Uterus (tissue), 4 donors: ENCODE measurements around the gene SHC2. TPM values are rescaled to one million over a fixed set of nuclear protein-coding genes. Genes with fewer than 3 reads are reported as not detected.
"Not testable (repeated sequence)": the region's sequence is repeated elsewhere in the genome, so short reads cannot be mapped to it uniquely, and the experiment has no call there.

Experiments
- DNase-seq, 2 donors: peaks; one replicate each; pipeline ENCODE4 v3.0.0-alpha.2; 2019 to 2020
- H3K27ac ChIP-seq, 2 donors: fragments of 200-600 bp; sonication (generic); 1 replicate in 1 of 2; 2 replicates in 1 of 2; pipeline ENCODE4 v1.5.1; 2016 to 2018
- H3K27me3 ChIP-seq, 2 donors: fragments of 200-600 bp; sonication (generic); one replicate each; pipeline ENCODE4 v1.5.1; 2018 to 2019; ENCODE audit warnings: control low read depth in 1 of 2
- H3K36me3 ChIP-seq, 2 donors: fragments of 200-600 bp; sonication (generic); one replicate each; pipeline ENCODE4 v1.5.1; 2019; ENCODE audit warnings: control low read depth in 1 of 2
- H3K4me1 ChIP-seq, 2 donors: fragments of 200-600 bp; sonication (generic); one replicate each; pipeline ENCODE4 v1.5.1; 2018 to 2019; ENCODE audit warnings: control low read depth in 1 of 2
- H3K4me3 ChIP-seq, 2 donors: fragments of 200-600 bp; sonication (generic); 1 replicate in 1 of 2; 2 replicates in 1 of 2; pipeline ENCODE4 v1.5.1; 2018 to 2019; ENCODE audit warnings: mild to moderate bottlenecking in 1 of 2
- H3K9me3 ChIP-seq, 2 donors: fragments of 200-600 bp; sonication (generic); one replicate each; pipeline ENCODE4 v1.5.1; 2019; ENCODE audit warnings: control low read depth in 1 of 2
- CTCF ChIP-seq, 4 experiments: fragments of 200-600 bp in 2 of 4; fragments of 450-650 bp in 2 of 4; sonication (generic) in 2 of 4; IDR thresholded peaks; one replicate each; pipeline ENCODE4 v1.5.1; 2016 to 2019; ENCODE audit warnings: antibody characterized with exemption in 4 of 4, mild to moderate bottlenecking in 2 of 4, moderate library complexity in 1 of 4
- POLR2A ChIP-seq, 2 donors: fragments of 450-650 bp; IDR thresholded peaks; one replicate each; pipeline ENCODE4 v1.6.1; 2016; ENCODE audit warnings: antibody characterized with exemption in 2 of 2, mild to moderate bottlenecking in 1 of 2, moderate library complexity in 1 of 2
- intact Hi-C: fragments of 100-400 bp; cut with DNase I; formaldehyde crosslinking; loops from one replicate; pipeline ENCODE4 v1.15.1; 2023; ENCODE audit warnings: low total_unique reads
- total RNA-seq, 4 donors: library from RNA; depleted of rRNA in 3 of 4; stranded (reverse); fragments of >200 nt in 3 of 4; gene quantifications; one replicate each; pipeline versions ENCODE4 v1.1.0 to v1.2.4, GENCODE V29; 2014 to 2023
- donor health status: DM: yes; HTN: yes; CAD: no.

Gene SHC2
- total RNA-seq, 4 donors from 2014 or later = 2.9 to 43.6 (median 8.4) TPM

DNA sequence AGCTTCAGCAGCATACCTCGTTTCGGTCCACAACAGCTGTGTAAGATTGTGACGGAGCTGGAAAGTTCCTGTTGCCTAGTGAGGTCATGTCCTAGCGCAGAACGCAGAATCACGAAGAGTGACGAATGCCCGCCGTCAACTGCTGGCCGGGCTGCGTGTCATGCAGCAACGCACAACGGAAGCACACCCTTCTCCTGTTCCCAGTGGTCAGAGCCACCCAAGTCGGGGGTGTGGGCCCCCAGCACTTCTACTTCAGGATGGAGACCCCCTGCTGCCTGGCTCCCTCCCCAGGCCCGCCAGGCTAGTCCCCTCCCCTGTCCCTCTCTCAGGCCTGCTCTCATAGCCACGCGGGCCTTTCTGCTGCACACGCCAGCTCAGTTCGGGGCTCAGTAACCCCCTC lies 77.8 kb downstream of the SHC2 start:
- Histone ChIP-seq H3K4me3 (no peak overlapping the region), H3K4me1 (no peaks in the 10 kb centered on the region), H3K27ac (no peak overlapping the region), H3K9me3 (no peaks in the 10 kb centered on the region), H3K36me3 (no peaks in the 10 kb centered on the region), H3K27me3 (peaks cover 0 to 3% of the 10 kb centered on the region in 2 donors)
- no peak for TF ChIP-seq CTCF (IDR thresholded peaks at IDR 0.05)
- TF ChIP-seq POLR2A (IDR thresholded peaks at IDR 0.05) = no peak
- intact Hi-C loops = no loop called here
- no peak for DNase-seq

DNA sequence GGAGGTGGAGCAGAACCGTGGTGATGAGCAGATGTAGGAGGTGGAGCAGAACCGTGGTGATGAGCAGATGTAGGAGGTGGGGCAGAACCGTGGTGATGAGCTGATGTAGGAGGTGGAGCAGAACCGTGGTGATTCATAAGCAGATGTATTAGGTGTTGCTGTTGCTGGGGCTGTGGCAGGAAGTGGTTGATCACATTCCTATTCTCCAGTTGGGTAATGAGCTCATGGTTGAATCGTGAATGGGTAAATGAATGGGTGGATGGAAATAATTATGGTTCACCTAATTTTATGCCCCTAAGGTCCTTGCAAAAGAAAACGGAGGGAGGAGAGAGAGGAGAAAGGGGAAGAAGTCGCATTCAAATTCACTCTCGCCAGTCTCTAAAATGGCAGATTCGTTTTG lies 78.3 kb downstream of the SHC2 start:
- H3K27me3 ChIP-seq, intact Hi-C loops, H3K9me3 ChIP-seq, H3K4me1 ChIP-seq, DNase-seq, H3K36me3 ChIP-seq, H3K27ac ChIP-seq, H3K4me3 ChIP-seq: not testable (repeated sequence)

DNA sequence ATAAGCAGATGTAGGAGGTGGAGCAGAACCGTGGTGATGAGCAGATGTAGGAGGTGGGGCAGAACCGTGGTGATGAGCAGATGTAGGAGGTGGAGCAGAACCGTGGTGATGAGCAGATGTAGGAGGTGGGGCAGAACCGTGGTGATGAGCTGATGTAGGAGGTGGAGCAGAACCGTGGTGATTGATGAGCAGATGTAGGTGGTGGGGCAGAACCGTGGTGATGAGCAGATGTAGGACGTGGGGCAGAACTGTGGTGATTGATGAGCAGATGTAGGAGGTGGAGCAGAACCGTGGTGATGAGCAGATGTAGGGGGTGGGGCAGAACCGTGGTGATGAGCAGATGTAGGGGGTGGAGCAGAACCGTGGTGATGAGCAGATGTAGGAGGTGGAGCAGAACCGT lies 78.9 kb downstream of the SHC2 start:
- H3K4me1 ChIP-seq, H3K9me3 ChIP-seq, H3K27ac ChIP-seq, H3K4me3 ChIP-seq, H3K27me3 ChIP-seq, DNase-seq, intact Hi-C loops, H3K36me3 ChIP-seq: not testable (repeated sequence)

DNA sequence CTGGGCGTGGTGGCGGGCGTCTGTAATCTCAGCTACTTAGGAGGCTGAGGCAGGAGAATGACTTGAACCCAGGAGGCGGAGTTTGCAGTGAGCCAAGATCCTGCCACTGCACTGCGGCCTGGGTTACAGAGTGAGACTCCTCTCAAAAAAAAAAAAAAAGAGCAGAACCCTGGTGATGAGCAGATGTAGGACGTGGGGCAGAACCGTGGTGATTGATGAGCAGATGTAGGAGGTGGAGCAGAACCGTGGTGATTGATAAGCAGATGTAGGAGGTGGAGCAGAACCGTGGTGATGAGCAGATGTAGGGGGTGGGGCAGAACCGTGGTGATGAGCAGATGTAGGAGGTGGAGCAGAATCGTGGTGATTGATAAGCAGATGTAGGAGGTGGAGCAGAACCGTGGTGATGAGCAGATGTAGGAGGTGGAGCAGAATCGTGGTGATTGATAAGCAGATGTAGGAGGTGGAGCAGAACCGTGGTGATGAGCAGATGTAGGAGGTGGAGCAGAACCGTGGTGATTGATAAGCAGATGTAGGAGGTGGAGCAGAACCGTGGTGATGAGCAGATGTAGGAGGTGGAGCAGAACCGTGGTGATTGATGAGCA lies 80.1 kb downstream of the SHC2 start:
- H3K4me1 ChIP-seq, DNase-seq, H3K27ac ChIP-seq: not testable (repeated sequence)

GRCh38 chr19:379796-380195 lies 81.0 kb downstream of the SHC2 start:
- no peaks in the 10 kb centered on the region for H3K4me1 ChIP-seq
- peaks cover 0 to 3% of the 10 kb centered on the region in 2 donors for H3K27me3 ChIP-seq
- H3K9me3 ChIP-seq = no peaks in the 10 kb centered on the region
- no peak for DNase-seq
- intact Hi-C loops = no loop called here
- H3K36me3 ChIP-seq = no peaks in the 10 kb centered on the region
- H3K4me3 ChIP-seq = no peak overlapping the region
- H3K27ac ChIP-seq = no peak overlapping the region
- TF ChIP-seq POLR2A (IDR thresholded peaks at IDR 0.05) (no peak), CTCF (IDR thresholded peaks at IDR 0.05) (no peak)

More for the DNA sequence above, 80.1 kb downstream of the SHC2 start:
- H3K4me3 ChIP-seq, intact Hi-C loops, H3K27me3 ChIP-seq, H3K36me3 ChIP-seq, H3K9me3 ChIP-seq: not testable (repeated sequence)

DNA sequence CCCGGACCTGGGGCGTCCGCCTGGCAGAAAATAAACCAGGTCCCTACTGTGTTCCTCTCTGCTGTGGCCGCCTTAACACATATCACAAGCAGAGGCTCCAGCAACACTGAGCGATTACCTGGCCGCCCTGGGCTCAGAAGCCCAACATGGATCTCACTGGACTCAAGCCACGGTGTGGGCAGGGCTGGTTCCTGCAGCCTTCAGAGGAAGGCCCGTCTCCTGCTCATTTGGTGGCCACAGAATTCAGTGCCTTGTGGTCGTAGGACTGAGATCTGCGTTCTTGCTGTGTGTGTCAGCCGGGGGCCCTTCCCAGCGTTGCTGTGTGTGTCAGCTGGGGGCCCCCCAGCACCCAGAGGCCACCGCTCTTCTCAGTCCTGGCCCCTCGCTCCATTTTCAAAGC lies 82.1 kb downstream of the SHC2 start:
- H3K4me3 ChIP-seq = no peak overlapping the region
- H3K4me1 ChIP-seq = no peaks in the 10 kb centered on the region
- no peak overlapping the region for H3K27ac ChIP-seq
- intact Hi-C loops = no loop called here
- no peak for TF ChIP-seq CTCF (IDR thresholded peaks at IDR 0.05)
- H3K36me3 ChIP-seq = no peaks in the 10 kb centered on the region
- H3K27me3 ChIP-seq = peaks cover 0 to 1% of the 10 kb centered on the region in 2 donors
- no peaks in the 10 kb centered on the region for H3K9me3 ChIP-seq
- no peak for DNase-seq
